SK-N-SH treated with all-trans-retinoic acid at 6 μM for 48 hours (cell line): ENCODE results near the gene TRUB1.

ENCODE experiments used
- CREB5 ChIP-seq: fragments of 250-450 bp; sonication (Bioruptor Pico); IDR thresholded peaks from 2 replicates; pipeline ENCODE4 v1.5.1; 2020; ENCODE audit warnings: low read depth, mild to moderate bottlenecking, moderate library complexity
- PATZ1 ChIP-seq: fragments of 250-450 bp; sonication (Bioruptor Pico); IDR thresholded peaks from 2 replicates; pipeline ENCODE4 v1.8.0; 2020; ENCODE audit warnings: mild to moderate bottlenecking, moderate library complexity, borderline replicate concordance
- RARB ChIP-seq: fragments of 250-450 bp; sonication (Bioruptor Pico); IDR thresholded peaks from 2 replicates; pipeline ENCODE4 v1.8.0; 2021; ENCODE audit warnings: mild to moderate bottlenecking, moderate library complexity
- TOX ChIP-seq: fragments of 250-450 bp; sonication (Bioruptor Pico); IDR thresholded peaks from 2 replicates; pipeline ENCODE4 v1.8.0; 2021; ENCODE audit warnings: mild to moderate bottlenecking, moderate library complexity, borderline replicate concordance
- ZFP3 ChIP-seq: fragments of 250-450 bp; sonication (Bioruptor Pico); IDR thresholded peaks from 2 replicates; pipeline ENCODE4 v1.5.0; 2020; ENCODE audit warnings: mild to moderate bottlenecking, moderate library complexity
- ZNF70 ChIP-seq: fragments of 450-650 bp; formaldehyde crosslinking; IDR thresholded peaks from 2 replicates; pipeline ENCODE4 v1.5.0; 2020; ENCODE audit warnings: mild to moderate bottlenecking, moderate library complexity

- TF ChIP-seq ZFP3 (CRISPR knock-in tag) (no peak), PATZ1 (CRISPR knock-in tag) (no peak), CREB5 (CRISPR knock-in tag) (no peak), RARB (CRISPR knock-in tag) (no peak), ZNF70 (CRISPR knock-in tag) (no peak), TOX (no peak)
These were observed 53.0 kb downstream of the TRUB1 start for GRCh38 chr10:114990991-114991390.
